H9 (cell line): ENCODE results near the gene UMOD. TPM values are rescaled to one million over a fixed set of nuclear protein-coding genes. Genes with fewer than 3 reads are reported as not detected.

Experiments used
- DNase-seq: peaks from one replicate; pipeline ENCODE4 v3.0.0-alpha.2; 2017
- H2AFZ ChIP-seq: one replicate; pipeline ENCODE4 v1.6.1; 2013; ENCODE audit warnings: mild to moderate bottlenecking, low read length, control low read depth, moderate library complexity
- H2AK5ac ChIP-seq: 2 replicates; pipeline ENCODE4 v1.6.1; 2013; ENCODE audit warnings: low read length, control low read depth, mixed read lengths; ENCODE audit not compliant: insufficient read length
- H2BK120ac ChIP-seq: one replicate; pipeline ENCODE4 v1.6.1; 2013; ENCODE audit warnings: low read depth, mild to moderate bottlenecking, low read length, control low read depth, inconsistent platforms; ENCODE audit not compliant: poor library complexity, severe bottlenecking
- H2BK12ac ChIP-seq: 2 replicates; pipeline ENCODE4 v1.6.1; 2013; ENCODE audit warnings: low read length, control low read depth, mixed read lengths, low read depth; ENCODE audit not compliant: insufficient read length
- H2BK15ac ChIP-seq: 2 replicates; pipeline ENCODE4 v1.6.1; 2013; ENCODE audit warnings: low read depth, low read length, control low read depth
- H2BK20ac ChIP-seq: one replicate; pipeline ENCODE4 v1.6.1; 2013; ENCODE audit warnings: low read depth, mild to moderate bottlenecking, low read length, control low read depth, inconsistent platforms; ENCODE audit not compliant: poor library complexity, severe bottlenecking
- H2BK5ac ChIP-seq: 2 replicates; pipeline ENCODE4 v1.6.1; 2013; ENCODE audit warnings: low read length, control low read depth, mixed read lengths; ENCODE audit not compliant: insufficient read length
- H3K14ac ChIP-seq: 2 replicates; pipeline ENCODE4 v1.6.1; 2013; ENCODE audit warnings: low read length, control low read depth; ENCODE audit not compliant: insufficient read depth
- H3K18ac ChIP-seq: 2 replicates; pipeline ENCODE4 v1.6.1; 2013; ENCODE audit warnings: low read depth, mild to moderate bottlenecking, mixed read lengths, low read length, control low read depth; ENCODE audit not compliant: insufficient read length
- H3K23ac ChIP-seq: 2 replicates; pipeline ENCODE4 v1.6.1; 2013; ENCODE audit warnings: low read length, control low read depth, mixed read lengths, low read depth; ENCODE audit not compliant: insufficient read length
- H3K23me2 ChIP-seq: 2 replicates; pipeline ENCODE4 v1.6.1; 2013; ENCODE audit warnings: low read depth, mild to moderate bottlenecking, mixed read lengths, low read length, control low read depth; ENCODE audit not compliant: insufficient read length, poor library complexity, severe bottlenecking
- H3K27ac ChIP-seq: 2 replicates; pipeline ENCODE4 v1.5.1; 2013; ENCODE audit warnings: low read length, control low read depth, mixed read lengths, low read depth; ENCODE audit not compliant: insufficient read length
- H3K27me3 ChIP-seq: 2 replicates; pipeline ENCODE4 v1.6.1; 2013; ENCODE audit warnings: low read length, control low read depth, inconsistent platforms; ENCODE audit not compliant: insufficient read depth
- H3K4ac ChIP-seq: 2 replicates; pipeline ENCODE4 v1.6.1; 2013; ENCODE audit warnings: low read depth, mild to moderate bottlenecking, control low read depth, inconsistent platforms, low read length, moderate library complexity
- H3K4me1 ChIP-seq: 2 replicates; pipeline ENCODE4 v1.6.1; 2013; ENCODE audit warnings: low read length, control low read depth, inconsistent platforms; ENCODE audit not compliant: insufficient read depth
- H3K4me2 ChIP-seq: 2 replicates; pipeline ENCODE4 v1.6.1; 2013; ENCODE audit warnings: low read length, control low read depth, mixed read lengths; ENCODE audit not compliant: insufficient read length, insufficient read depth
- H3K56ac ChIP-seq: 2 replicates; pipeline ENCODE4 v1.6.1; 2013; ENCODE audit warnings: low read depth, mild to moderate bottlenecking, mixed read lengths, low read length, control low read depth; ENCODE audit not compliant: insufficient read length
- H3K79me1 ChIP-seq: 2 replicates; pipeline ENCODE4 v1.6.1; 2013; ENCODE audit warnings: low read depth, mild to moderate bottlenecking, moderate library complexity, low read length, control low read depth, inconsistent platforms; ENCODE audit not compliant: insufficient read depth, poor library complexity, severe bottlenecking
- H3K79me2 ChIP-seq: 2 replicates; pipeline ENCODE4 v1.6.1; 2013; ENCODE audit warnings: low read length, control low read depth, inconsistent platforms; ENCODE audit not compliant: insufficient read depth
- H3K9ac ChIP-seq: 2 replicates; pipeline ENCODE4 v1.6.1; 2013; ENCODE audit warnings: low read length, control low read depth, mixed read lengths; ENCODE audit not compliant: insufficient read length; ENCODE audit errors: extremely low read depth
- H3K9me3 ChIP-seq: one replicate; pipeline ENCODE4 v1.6.1; 2013; ENCODE audit warnings: low read depth, low read length, inconsistent platforms; ENCODE audit not compliant: control insufficient read depth
- H3T11ph ChIP-seq: one replicate; pipeline ENCODE4 v1.6.1; 2013; ENCODE audit warnings: mild to moderate bottlenecking, low read length, control low read depth, inconsistent platforms
- H4K20me1 ChIP-seq: one replicate; pipeline ENCODE4 v1.6.1; 2013; ENCODE audit not compliant: control insufficient read depth, insufficient read length, insufficient read depth
- H4K5ac ChIP-seq: 2 replicates; pipeline ENCODE4 v1.6.1; 2013; ENCODE audit warnings: low read depth, mild to moderate bottlenecking, mixed read lengths, low read length, control low read depth; ENCODE audit not compliant: insufficient read length
- H4K8ac ChIP-seq: replicated peaks from 2 replicates; pipeline ENCODE4 v1.6.1; 2013; ENCODE audit warnings: low read length, control low read depth, mixed read lengths, low read depth; ENCODE audit not compliant: insufficient read length
- H4K91ac ChIP-seq: 2 replicates; pipeline ENCODE4 v1.6.1; 2013; ENCODE audit warnings: low read depth, mild to moderate bottlenecking, moderate library complexity, mixed read lengths, low read length, control low read depth; ENCODE audit not compliant: insufficient read length
- H3K27ac Mint-ChIP-seq, 3 experiments: 2 replicates in 2 of 3; 3 replicates in 1 of 3; pipeline ENCODE4 v1.8.0; 2020 to 2021; ENCODE audit warnings: mixed read lengths in 3 of 3, mild to moderate bottlenecking in 1 of 3, moderate library complexity in 1 of 3
- H3K27me3 Mint-ChIP-seq: 2 replicates; pipeline ENCODE4 v1.8.0; 2021; ENCODE audit warnings: low read depth, mild to moderate bottlenecking, moderate library complexity, mixed read lengths
- H3K36me3 Mint-ChIP-seq, 3 experiments: 2 replicates in 2 of 3; 3 replicates in 1 of 3; pipeline ENCODE4 v1.8.0; 2020 to 2021; ENCODE audit warnings: low read depth in 3 of 3, mixed read lengths in 3 of 3; ENCODE audit not compliant: insufficient read depth in 1 of 3
- H3K4me1 Mint-ChIP-seq, 2 experiments: 2 replicates each; pipeline ENCODE4 v1.8.0; 2020; ENCODE audit warnings: mixed read lengths in 2 of 2
- H3K4me3 Mint-ChIP-seq, 2 experiments: 2 replicates in 1 of 2; 3 replicates in 1 of 2; pipeline ENCODE4 v1.8.0; 2020 to 2021; ENCODE audit warnings: mild to moderate bottlenecking in 2 of 2, mixed read lengths in 2 of 2, moderate library complexity in 1 of 2
- H3K9me3 Mint-ChIP-seq, 2 experiments: 2 replicates in 1 of 2; 3 replicates in 1 of 2; pipeline ENCODE4 v1.8.0; 2020; ENCODE audit warnings: mild to moderate bottlenecking in 2 of 2, mixed read lengths in 2 of 2, moderate library complexity in 1 of 2
- CTCF ChIP-seq: fragments of 200-600 bp; sonication (generic); conservative IDR thresholded peaks from 3 replicates; pipeline ENCODE4 v1.8.0; 2021; ENCODE audit warnings: antibody characterized with exemption, mild to moderate bottlenecking
- whole genome bisulfite sequencing: extraction: QIAGEN DNeasy Blood & Tissue Kit; methylation state at CpG from one replicate; pipeline ENCODE4 v1.1.7; 2013; ENCODE audit warnings: missing lambda C conversion rate, low lambda C conversion rate, mixed read lengths; ENCODE audit not compliant: insufficient read length; ENCODE audit errors: extremely low coverage; 5-methylcytosine and 5-hydroxymethylcytosine counted together
- total RNA-seq: library from RNA; stranded (reverse); gene quantifications from 2 replicates; pipeline ENCODE4 v1.2.1, GENCODE V29; 2021

The UMOD gene
- total RNA-seq, 1 experiment from 2014 or later = not detected

GRCh38 chr16:20333120-20333519 lies 19.4 kb downstream of the UMOD start:
- Histone ChIP-seq H3K27ac (no peak overlapping the region), H3K56ac (no peak overlapping the region), H2AK5ac (no peak overlapping the region), H4K8ac (no peak overlapping the region), H3K4me2 (no peak overlapping the region), H3K4me1 (no peaks in the 10 kb centered on the region), H3K23me2 (no peaks in the 10 kb centered on the region), H2AFZ (no peak overlapping the region), H3K27me3 (no peaks in the 10 kb centered on the region), H4K5ac (no peak overlapping the region), H2BK5ac (no peak overlapping the region), H3K14ac (no peak overlapping the region), H3K4ac (no peak overlapping the region), H3K18ac (no peak overlapping the region), H2BK20ac (no peak overlapping the region), H3K79me1 (no peaks in the 10 kb centered on the region), H3K79me2 (no peaks in the 10 kb centered on the region), H3K9me3 (no peaks in the 10 kb centered on the region), H3K23ac (no peak overlapping the region), H4K20me1 (no peaks in the 10 kb centered on the region), H4K91ac (no peak overlapping the region), H3T11ph (no peak overlapping the region), H2BK120ac (no peak overlapping the region), H2BK12ac (no peak overlapping the region), H2BK15ac (no peak overlapping the region), H3K9ac (no peak overlapping the region)
- Mint-ChIP-seq H3K4me1 (peaks cover 2 to 10% of the 10 kb centered on the region in 2 experiments; a peak in 2 of 4 replicates), H3K9me3 (no peaks in the 10 kb centered on the region; a peak in 1 of 5 replicates), H3K4me3 (no peak overlapping the region), H3K27me3 (no peaks in the 10 kb centered on the region; the same call in none of the 2 replicates), H3K27ac (no peak overlapping the region), H3K36me3 (no peaks in the 10 kb centered on the region)
- no peak for DNase-seq
- no CpG with 5 or more reads among the region's 5 CpGs for WGBS
- TF ChIP-seq CTCF = no peak
